OCI-LY3 (cell line): ENCODE data around the gene CCDC187.

Source experiments
- H2AFZ ChIP-seq: fragments of 200-600, 300-600 bp; shearing (Covaris generic); 2 replicates; pipeline ENCODE4 v1.6.0; 2014; ENCODE audit warnings: antibody characterized with exemption, low read depth, low read length
- H3K27ac ChIP-seq: fragments of 200-600, 300-600 bp; sonication (generic); 2 replicates; pipeline ENCODE4 v1.5.1; 2014; ENCODE audit warnings: mild to moderate bottlenecking, low read length, moderate library complexity, mixed read lengths
- H3K27me3 ChIP-seq: fragments of 200-600, 300-600 bp; sonication (generic); 2 replicates; pipeline ENCODE4 v1.6.1; 2014; ENCODE audit warnings: low read depth, low read length, mixed read lengths
- H3K36me3 ChIP-seq: fragments of 200-600, 300-600 bp; sonication (generic); replicated peaks from 2 replicates; pipeline ENCODE3; 2014; ENCODE audit warnings: low read depth, low read length, mixed read lengths
- H3K4me1 ChIP-seq: fragments of 300-600, 200-600 bp; sonication (generic); 2 replicates; pipeline ENCODE4 v1.6.1; 2014; ENCODE audit warnings: low read length, mixed read lengths
- H3K4me2 ChIP-seq: fragments of 200-600, 300-600 bp; sonication (generic); 2 replicates; pipeline ENCODE4 v1.6.1; 2014; ENCODE audit warnings: low read length, mixed read lengths
- H3K4me3 ChIP-seq: fragments of 300-600, 200-600 bp; sonication (generic); 2 replicates; pipeline ENCODE4 v1.5.1; 2014; ENCODE audit warnings: antibody characterized with exemption, mild to moderate bottlenecking, low read length, moderate library complexity
- H3K79me2 ChIP-seq: fragments of 300-600, 200-600 bp; shearing (Covaris generic); 2 replicates; pipeline ENCODE4 v1.6.1; 2014; ENCODE audit warnings: mild to moderate bottlenecking, low read length, mixed read lengths
- H3K9ac ChIP-seq: fragments of 300-600, 200-600 bp; shearing (Covaris generic); 2 replicates; pipeline ENCODE4 v1.6.0; 2014; ENCODE audit warnings: mild to moderate bottlenecking, low read length, moderate library complexity
- H3K9me3 ChIP-seq: fragments of 200-600, 300-600 bp; shearing (Covaris generic); 2 replicates; pipeline ENCODE4 v1.6.1; 2014; ENCODE audit warnings: low read length, mixed read lengths; ENCODE audit not compliant: insufficient read depth
- H4K20me1 ChIP-seq: fragments of 200-600, 300-600 bp; sonication (generic); 2 replicates; pipeline ENCODE4 v1.6.1; 2016; ENCODE audit warnings: low read length, mixed read lengths; ENCODE audit not compliant: insufficient read depth
- CTCF ChIP-seq: fragments of 200-600, 300-600 bp; sonication (generic); IDR thresholded peaks from 2 replicates; pipeline ENCODE4 v1.5.1; 2014; ENCODE audit warnings: antibody characterized with exemption, low read length, low read depth
- EZH2phosphoT487 ChIP-seq: fragments of 200-600 bp; shearing (Covaris generic); IDR thresholded peaks from 2 replicates; pipeline ENCODE4 v1.6.1; 2018; ENCODE audit warnings: antibody characterized with exemption, mixed run types, low read depth

Gene CCDC187

GRCh38 chr9:136261686-136262430, 42.0 kb downstream of the CCDC187 start:
- Histone ChIP-seq H3K4me1 (no peaks in the 10 kb centered on the region), H3K79me2 (no peaks in the 10 kb centered on the region), H3K9ac (no peak overlapping the region), H3K9me3 (no peaks in the 10 kb centered on the region), H3K27ac (no peak overlapping the region), H3K4me2 (no peak overlapping the region), H3K4me3 (no peak overlapping the region), H2AFZ (no peak overlapping the region), H3K36me3 (no peaks in the 10 kb centered on the region), H4K20me1 (no peaks in the 10 kb centered on the region), H3K27me3 (peaks cover 9% of the 10 kb centered on the region; the same call in 1 of the 2 replicates)
- TF ChIP-seq CTCF (no peak), EZH2phosphoT487 (no peak)

DNA sequence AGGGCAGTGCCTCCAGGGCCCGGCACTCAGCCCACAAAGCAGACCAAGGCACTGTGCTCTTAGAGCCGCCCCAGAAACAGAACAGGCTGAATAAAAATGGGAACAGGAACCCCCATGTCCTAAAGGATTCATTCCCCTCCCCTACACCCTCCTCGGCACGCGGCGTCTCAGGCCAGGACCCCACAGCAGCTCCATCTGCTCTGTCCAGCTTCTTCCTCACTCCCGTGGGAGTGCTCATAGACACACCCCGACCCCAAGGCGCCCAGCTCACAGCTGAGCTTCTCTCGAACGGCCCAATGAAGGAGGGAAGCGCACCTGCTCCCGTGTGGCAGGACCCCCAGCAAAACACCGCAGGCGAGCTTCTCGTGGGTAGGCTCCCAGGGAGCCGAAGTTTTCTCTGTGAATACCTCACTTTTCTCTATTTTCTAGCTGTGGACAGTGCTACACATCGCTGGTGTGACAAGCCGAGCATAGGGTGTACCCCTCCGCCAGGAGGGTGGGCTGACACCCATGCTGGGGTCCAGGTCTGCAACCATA, 42.9 kb downstream of the CCDC187 start:
- Histone ChIP-seq H3K27ac (no peak overlapping the region), H3K9ac (no peak overlapping the region), H4K20me1 (no peaks in the 10 kb centered on the region), H3K36me3 (no peaks in the 10 kb centered on the region), H3K79me2 (no peaks in the 10 kb centered on the region), H3K9me3 (no peaks in the 10 kb centered on the region), H3K4me3 (no peak overlapping the region), H3K4me2 (no peak overlapping the region), H3K4me1 (no peaks in the 10 kb centered on the region), H3K27me3 (0 out of 2 replicates have a peak, but pooled peaks cover 9% of the 10 kb centered on the region), H2AFZ (no peak overlapping the region)
- TF ChIP-seq CTCF: no peak
- TF ChIP-seq EZH2phosphoT487: no peak

DNA sequence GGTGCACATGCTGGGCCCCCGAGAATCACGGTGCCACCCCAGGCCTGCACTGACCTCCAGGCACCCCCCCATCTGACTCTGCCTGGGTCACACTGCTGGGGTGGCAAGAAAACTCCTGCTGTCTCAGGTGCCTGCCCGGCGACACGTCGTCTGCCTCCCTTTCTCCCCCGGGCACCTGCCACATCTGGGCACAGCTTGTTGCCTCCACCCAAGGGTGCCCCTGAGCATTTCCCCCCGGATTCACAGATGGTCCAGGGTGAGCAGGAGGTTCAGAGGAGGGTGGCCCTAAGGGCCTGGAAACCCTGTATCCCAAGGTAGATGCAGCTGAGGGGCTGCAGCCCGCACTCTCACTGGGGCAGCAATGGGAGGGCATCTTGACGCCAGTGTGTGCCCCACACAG, 43.4 kb downstream of the CCDC187 start:
- Histone ChIP-seq H3K9ac (no peak overlapping the region), H3K36me3 (no peaks in the 10 kb centered on the region), H3K4me1 (no peaks in the 10 kb centered on the region), H4K20me1 (no peaks in the 10 kb centered on the region), H3K27me3 (0 out of 2 replicates have a peak, but pooled peaks cover 9% of the 10 kb centered on the region), H3K4me2 (no peak overlapping the region), H3K4me3 (no peak overlapping the region), H3K9me3 (no peaks in the 10 kb centered on the region), H2AFZ (no peak overlapping the region), H3K27ac (no peak overlapping the region), H3K79me2 (no peaks in the 10 kb centered on the region)
- TF ChIP-seq CTCF (no peak), EZH2phosphoT487 (no peak)

DNA sequence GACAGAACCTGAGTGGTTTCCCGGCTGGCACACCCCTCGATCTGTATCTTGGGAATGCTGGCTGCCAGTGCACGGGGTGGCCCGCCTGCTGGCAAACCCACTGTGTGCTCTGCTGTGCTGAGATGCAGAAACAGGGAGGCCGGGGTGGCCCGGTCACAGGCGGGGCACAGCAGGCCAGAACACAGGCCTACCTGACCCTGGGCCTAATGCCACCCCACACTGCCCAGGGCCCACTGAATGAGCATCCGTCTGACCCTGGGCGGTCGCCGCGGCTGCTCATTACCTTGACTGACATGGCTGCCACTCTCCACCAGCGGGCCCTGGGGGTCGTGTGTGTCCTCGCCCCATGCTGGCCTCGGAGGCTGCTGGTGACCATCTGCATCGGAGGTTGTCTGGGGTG, 44.1 kb downstream of the CCDC187 start:
- no peak overlapping the region for H3K27ac ChIP-seq
- no peaks in the 10 kb centered on the region for H3K4me1 ChIP-seq
- no peak overlapping the region for H3K4me2 ChIP-seq
- H3K4me3 ChIP-seq: no peak overlapping the region
- H3K27me3 ChIP-seq: 0 out of 2 replicates have a peak, but pooled peaks cover 16% of the 10 kb centered on the region
- no peaks in the 10 kb centered on the region for H3K9me3 ChIP-seq
- no peak overlapping the region for H3K9ac ChIP-seq
- no peak overlapping the region for H2AFZ ChIP-seq
- H3K36me3 ChIP-seq: no peaks in the 10 kb centered on the region
- no peak for TF ChIP-seq CTCF
- TF ChIP-seq EZH2phosphoT487: no peak
- H4K20me1 ChIP-seq: no peaks in the 10 kb centered on the region
- H3K79me2 ChIP-seq: no peaks in the 10 kb centered on the region
